IPS DF 6.9 (cell line): ENCODE measurements around the gene DYRK4.

Experiments used
- DNase-seq: peaks from one replicate; pipeline ENCODE4 v3.0.0-alpha.2; 2013; ENCODE audit warnings: low read depth, low spot score
- H3K27ac ChIP-seq: one replicate; pipeline ENCODE4 v1.5.1; 2013; ENCODE audit warnings: low read length, control low read depth
- H3K27me3 ChIP-seq: 2 replicates; pipeline ENCODE4 v1.6.1; 2013; ENCODE audit warnings: mild to moderate bottlenecking, low read length; ENCODE audit not compliant: control insufficient read depth, insufficient read depth
- H3K36me3 ChIP-seq: 2 replicates; pipeline ENCODE4 v1.6.1; 2013; ENCODE audit warnings: low read length; ENCODE audit not compliant: control insufficient read depth, insufficient read depth
- H3K4me1 ChIP-seq: 2 replicates; pipeline ENCODE4 v1.6.1; 2013; ENCODE audit warnings: low read length; ENCODE audit not compliant: control insufficient read depth, insufficient read depth
- H3K4me3 ChIP-seq: 2 replicates; pipeline ENCODE4 v1.5.1; 2013; ENCODE audit warnings: mild to moderate bottlenecking, low read length
- H3K9me3 ChIP-seq: 2 replicates; pipeline ENCODE4 v1.6.1; 2013; ENCODE audit warnings: low read length, inconsistent platforms; ENCODE audit not compliant: control insufficient read depth, insufficient read depth
- WGBS: extraction: QIAGEN DNeasy Blood & Tissue Kit; methylation state at CpG from one replicate; pipeline ENCODE4 v1.1.7; 2013; ENCODE audit warnings: mixed read lengths, missing lambda C conversion rate; ENCODE audit not compliant: insufficient read length, insufficient coverage; 5-methylcytosine and 5-hydroxymethylcytosine counted together

Gene DYRK4

DNA sequence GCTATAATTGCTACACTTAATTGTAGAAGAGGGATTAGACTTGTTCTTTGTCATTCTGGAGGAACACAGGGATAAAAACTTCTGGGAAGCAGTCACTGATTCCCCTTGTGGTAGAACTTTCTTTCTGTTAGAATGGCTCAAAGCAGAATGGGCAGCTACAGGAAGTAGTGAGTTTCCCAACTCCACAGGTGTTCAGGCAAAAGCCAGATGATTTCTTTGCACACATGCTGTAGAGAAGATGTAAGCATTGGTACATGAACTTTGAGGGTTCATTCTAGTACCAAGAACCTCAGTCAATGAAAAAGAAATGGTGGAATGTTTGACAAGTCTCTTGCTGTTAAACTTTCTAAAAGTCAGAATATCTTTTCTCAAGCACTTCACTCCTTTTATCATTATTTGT is 91.2 kb downstream of the DYRK4 start:
- Histone ChIP-seq H3K27ac (no peak overlapping the region), H3K9me3 (no peaks in the 10 kb centered on the region), H3K4me3 (no peak overlapping the region), H3K27me3 (no peaks in the 10 kb centered on the region), H3K36me3 (peaks cover 10% of the 10 kb centered on the region; the same call in 1 of the 2 replicates), H3K4me1 (no peaks in the 10 kb centered on the region; the same call in 1 of the 2 replicates)
- DNase-seq = no peak

DNA sequence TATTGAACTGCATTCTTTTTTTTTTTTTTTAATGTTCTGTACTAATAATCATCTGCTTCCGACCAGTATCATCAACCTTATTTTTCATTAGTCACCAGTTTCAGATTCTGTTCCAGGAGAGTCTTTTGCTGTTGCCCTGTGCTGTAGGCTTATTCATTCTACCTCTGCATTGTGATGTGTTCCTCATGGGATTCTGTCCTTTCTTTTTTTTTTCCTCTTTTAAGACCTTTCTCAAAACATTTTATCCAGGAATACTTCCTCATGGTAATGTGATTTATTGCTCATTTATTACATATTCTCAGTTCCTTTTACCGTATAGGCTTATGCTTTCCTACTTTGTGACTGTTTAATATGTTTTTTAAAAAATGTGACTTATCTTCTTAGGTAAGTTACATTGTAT is 91.7 kb downstream of the DYRK4 start:
- Histone ChIP-seq H3K27ac (no peak overlapping the region), H3K4me3 (no peak overlapping the region), H3K36me3 (peaks cover 10% of the 10 kb centered on the region; the same call in 1 of the 2 replicates), H3K9me3 (no peaks in the 10 kb centered on the region), H3K4me1 (no peaks in the 10 kb centered on the region; the same call in 1 of the 2 replicates), H3K27me3 (no peaks in the 10 kb centered on the region)
- DNase-seq = no peak
- WGBS = no CpG with 5 or more reads among the region's 2 CpGs
